Stomach (tissue), 4 donors: ENCODE data around the gene ASIC2.

Experiments
- POLR2A ChIP-seq, 4 donors: fragments of 450-650 bp; IDR thresholded peaks; one replicate each; pipeline ENCODE4 v1.6.1; 2016; ENCODE audit warnings: antibody characterized with exemption in 4 of 4, control low read depth in 2 of 4, mild to moderate bottlenecking in 1 of 4, moderate library complexity in 1 of 4
- TF ChIP-seq, protein P1 (sequence below), 7 experiments: fragments of 450-650 bp in 4 of 7; fragments of 200-600 bp in 3 of 7; sonication (generic) in 3 of 7; IDR thresholded peaks; one replicate each; pipeline ENCODE4 v1.5.1; 2016 to 2019; ENCODE audit warnings: antibody characterized with exemption in 7 of 7, control low read depth in 2 of 7, mild to moderate bottlenecking in 1 of 7

DNA sequence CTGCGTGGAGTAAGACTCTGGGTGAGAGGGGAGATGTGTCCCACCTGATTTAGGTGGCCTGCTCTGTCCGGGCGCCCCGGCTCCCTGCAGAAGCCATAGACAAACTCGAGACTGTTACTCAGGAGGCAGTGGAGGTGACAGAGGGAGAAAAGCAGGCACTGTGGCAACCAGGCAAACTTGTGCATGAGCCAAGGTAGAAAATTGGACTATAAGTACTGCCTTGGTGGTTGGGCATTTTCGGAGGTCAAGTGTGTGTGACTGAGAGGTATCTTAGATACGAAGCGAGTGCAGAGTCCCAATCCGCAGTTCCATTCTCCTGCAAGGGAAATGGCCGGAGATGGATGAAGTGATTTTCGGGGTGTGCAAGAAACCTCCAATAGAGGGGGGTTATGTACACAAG is 328.6 kb downstream of the ASIC2 start:
- TF ChIP-seq, protein P1, sequence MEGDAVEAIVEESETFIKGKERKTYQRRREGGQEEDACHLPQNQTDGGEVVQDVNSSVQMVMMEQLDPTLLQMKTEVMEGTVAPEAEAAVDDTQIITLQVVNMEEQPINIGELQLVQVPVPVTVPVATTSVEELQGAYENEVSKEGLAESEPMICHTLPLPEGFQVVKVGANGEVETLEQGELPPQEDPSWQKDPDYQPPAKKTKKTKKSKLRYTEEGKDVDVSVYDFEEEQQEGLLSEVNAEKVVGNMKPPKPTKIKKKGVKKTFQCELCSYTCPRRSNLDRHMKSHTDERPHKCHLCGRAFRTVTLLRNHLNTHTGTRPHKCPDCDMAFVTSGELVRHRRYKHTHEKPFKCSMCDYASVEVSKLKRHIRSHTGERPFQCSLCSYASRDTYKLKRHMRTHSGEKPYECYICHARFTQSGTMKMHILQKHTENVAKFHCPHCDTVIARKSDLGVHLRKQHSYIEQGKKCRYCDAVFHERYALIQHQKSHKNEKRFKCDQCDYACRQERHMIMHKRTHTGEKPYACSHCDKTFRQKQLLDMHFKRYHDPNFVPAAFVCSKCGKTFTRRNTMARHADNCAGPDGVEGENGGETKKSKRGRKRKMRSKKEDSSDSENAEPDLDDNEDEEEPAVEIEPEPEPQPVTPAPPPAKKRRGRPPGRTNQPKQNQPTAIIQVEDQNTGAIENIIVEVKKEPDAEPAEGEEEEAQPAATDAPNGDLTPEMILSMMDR (IDR thresholded peaks at IDR 0.05) = no peak
- no peak for TF ChIP-seq POLR2A (IDR thresholded peaks at IDR 0.05)
